T-helper 2 cell (primary cell): ENCODE results near the gene SLC46A3.
"Not testable (repeated sequence)": the region's sequence is repeated elsewhere in the genome, so short reads cannot be mapped to it uniquely, and the experiment has no call there.

ENCODE experiments used
- DNase-seq, 5 experiments: peaks; one replicate each; pipeline versions ENCODE4 v3.0.0 to v3.0.0-alpha.2; 2012 to 2022

Gene SLC46A3

DNA sequence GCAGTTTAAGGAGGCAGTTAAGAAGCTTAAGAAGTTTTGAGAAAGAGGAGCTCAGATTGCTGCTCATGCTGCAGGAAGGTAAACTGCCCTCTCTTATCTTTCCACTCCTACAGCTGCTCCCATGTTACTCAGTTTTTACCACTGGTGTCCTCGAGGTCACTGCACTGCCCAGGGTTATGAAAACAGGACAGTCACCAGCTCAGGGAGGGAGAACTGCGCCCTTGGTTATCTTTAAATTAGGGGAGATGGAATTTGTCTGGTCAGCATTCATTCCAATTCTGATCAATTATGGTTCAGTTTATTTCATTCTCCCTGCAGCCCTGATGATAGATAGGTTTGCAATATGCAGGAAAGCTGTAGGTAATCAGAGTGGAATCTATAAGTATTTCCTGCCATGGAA lies 10.8 kb upstream of the SLC46A3 start:
- DNase-seq = no peak

DNA sequence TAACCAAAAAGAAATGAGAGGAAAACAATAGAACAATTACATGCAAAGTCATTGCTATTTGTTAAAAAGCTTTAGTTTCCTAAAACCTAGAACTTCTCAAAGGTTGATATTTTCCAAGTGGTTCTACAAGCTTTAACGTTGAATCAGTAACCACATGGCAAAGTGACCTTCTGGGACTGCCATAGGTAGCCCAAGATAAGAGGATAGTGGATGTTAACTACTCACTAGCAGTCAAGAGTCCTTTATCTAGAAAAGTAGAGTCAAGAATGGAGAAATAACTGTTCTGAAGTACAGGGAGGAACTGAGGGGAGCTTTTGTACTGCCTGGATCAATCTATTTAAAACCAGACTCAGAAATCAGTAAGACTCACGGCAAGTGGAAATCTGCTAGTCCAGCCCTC lies 9.9 kb upstream of the SLC46A3 start:
- DNase-seq = no peak

DNA sequence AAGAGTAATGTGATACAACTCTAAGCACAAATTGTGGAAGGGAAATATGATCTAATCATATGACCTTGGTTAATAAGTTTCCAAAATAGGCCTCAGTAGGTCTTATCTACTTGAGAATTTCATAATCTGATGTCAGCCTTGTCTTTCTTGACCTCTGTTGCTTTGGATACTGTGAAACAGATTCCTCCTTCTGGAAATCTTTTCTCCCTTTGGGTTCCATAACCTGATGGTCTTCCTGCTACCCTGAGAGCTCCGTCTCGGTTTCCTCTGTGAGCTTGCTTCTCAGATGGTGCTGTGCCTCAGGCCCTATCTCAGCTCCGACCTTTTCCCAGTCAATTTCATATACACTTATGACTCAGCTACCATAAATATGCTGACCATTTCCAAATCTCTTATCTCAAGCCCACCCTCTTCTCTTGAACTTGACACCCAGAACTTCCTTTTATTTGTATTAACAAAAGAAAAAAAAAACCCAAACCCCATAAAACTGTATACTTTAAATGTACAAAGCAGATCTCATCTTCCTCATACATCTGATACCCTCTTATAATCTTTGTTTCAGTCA lies 6.4 kb upstream of the SLC46A3 start:
- no peak for DNase-seq

DNA sequence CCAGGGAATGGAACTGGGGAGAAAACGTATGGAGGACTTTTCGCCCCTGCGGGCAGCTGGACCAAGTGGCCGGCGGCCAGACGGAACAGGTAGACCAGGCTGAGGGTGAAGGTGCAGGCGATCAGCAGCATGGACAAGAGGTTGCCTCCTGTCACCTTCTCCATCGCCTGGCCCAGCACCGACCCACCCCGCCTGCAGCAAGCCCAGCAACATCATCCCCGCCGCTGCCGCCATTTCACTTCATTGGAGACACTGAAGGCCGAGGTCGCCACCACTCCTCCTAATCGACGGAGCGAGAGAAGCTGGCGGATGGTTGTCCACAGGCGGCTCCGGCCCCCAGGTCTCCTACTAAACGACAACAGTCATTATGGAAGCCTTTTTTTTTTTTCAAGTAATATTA lies 5.0 kb upstream of the SLC46A3 start:
- no peak for DNase-seq

DNA sequence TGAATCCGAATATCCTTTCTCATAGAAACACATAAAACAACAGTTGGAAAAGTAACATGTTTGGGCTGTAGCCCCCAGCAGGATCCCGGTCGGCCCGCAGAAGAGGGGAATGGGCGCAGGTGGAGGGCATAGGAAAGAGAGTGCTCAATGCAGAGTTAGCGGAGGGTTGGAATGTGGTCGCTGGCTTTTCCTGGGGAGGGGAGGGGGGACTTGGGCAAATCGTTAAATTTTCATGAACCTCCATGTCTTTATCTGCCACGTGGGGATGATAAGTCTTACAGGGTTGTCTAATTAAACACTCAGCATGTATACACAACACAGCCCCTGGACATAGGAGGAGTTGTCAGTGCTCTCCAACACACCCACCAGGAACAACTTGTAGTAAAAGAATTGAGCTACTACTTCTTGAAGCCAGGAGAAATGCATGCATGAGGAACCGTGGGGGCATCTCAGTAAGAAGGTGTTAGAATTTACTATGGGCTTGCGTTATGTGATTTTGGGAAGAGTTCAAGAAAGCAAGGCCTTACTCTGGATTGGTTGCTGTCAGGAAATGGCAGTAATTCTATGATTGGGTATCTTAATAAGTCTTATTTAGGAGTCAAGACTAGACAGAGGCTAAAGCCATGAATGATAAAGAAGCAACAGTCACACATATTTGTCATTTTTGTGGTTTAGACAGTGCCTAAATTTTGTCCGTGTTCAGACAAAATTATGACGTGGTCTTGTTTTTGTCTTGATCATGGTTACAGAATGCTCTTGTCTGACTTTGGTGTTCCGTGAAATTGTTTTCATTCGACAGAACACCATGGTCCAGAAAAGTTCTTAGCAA lies 671 bp upstream of the SLC46A3 start:
- DNase-seq = no peak

- no peak for DNase-seq
These were observed 601 bp downstream of the SLC46A3 start for GRCh38 chr13:28718196-28718542.

- DNase-seq = no peak
These were observed 1.6 kb downstream of the SLC46A3 start for GRCh38 chr13:28717170-28717569.

- DNase-seq = no peak
These were observed 2.3 kb downstream of the SLC46A3 start for GRCh38 chr13:28716511-28716910.

DNA sequence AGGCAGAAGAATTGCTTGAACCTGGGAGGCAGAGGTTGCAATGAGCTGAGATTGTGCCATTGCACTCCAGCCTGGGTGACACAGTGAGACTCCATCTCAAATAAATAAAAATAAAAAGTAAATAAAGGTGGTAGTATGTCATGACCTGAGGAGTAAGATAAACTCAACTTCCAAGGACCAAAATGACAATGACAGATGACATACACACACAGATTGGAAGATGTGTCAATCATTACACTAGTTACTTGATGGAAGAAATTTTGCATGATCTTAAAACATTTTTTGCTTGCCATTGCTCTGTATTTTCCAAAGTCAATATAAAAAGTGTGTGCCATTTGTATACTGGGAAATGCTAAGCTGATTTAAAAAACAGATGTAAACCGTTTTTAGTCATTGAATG lies 4.1 kb downstream of the SLC46A3 start:
- DNase-seq = no peak

- DNase-seq = no peak
These were observed 8.6 kb downstream of the SLC46A3 start for GRCh38 chr13:28710161-28710560.

DNA sequence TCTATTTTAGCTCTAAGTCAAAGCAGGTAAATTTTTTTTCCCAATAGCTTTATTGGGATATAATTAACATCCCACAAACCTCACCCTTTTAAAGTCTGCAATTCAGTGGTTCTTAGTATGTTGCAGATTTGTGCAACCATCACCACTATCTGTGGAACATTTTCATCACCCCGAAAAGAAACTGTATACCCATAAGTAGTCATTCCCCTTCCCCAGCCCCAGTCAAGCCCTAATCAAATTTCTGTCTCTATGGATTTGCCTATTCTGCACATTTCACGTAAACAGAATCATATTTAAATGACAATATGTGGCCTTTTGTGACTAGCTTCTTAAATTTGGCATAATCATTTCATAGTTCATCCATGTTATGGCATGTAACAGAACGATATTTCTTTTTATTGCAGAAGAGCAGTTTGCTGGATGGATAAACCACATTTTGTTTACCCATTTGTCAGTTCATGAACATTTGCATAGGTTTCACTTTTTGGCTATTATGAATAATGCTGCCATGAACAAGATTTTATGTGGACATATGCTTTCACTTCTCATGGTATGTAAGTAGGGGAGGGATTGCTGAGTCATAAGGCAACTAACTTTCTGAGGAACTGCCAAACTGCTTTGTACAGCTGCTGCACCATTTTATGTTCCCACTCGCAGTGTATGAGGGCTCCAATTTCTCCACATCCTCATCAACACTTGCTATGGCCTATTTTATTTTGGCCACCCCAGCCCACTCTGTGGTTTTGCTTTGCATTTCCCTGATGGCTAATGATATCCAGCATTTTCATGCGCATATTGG lies 10.9 kb downstream of the SLC46A3 start:
- peak in 1 of 5 experiments; percentile 91 for DNase-seq

- no peak for DNase-seq
These were observed 13.2 kb downstream of the SLC46A3 start for GRCh38 chr13:28705461-28706083.

GRCh38 chr13:28704919-28705318 lies 13.9 kb downstream of the SLC46A3 start:
- DNase-seq = no peak

DNA sequence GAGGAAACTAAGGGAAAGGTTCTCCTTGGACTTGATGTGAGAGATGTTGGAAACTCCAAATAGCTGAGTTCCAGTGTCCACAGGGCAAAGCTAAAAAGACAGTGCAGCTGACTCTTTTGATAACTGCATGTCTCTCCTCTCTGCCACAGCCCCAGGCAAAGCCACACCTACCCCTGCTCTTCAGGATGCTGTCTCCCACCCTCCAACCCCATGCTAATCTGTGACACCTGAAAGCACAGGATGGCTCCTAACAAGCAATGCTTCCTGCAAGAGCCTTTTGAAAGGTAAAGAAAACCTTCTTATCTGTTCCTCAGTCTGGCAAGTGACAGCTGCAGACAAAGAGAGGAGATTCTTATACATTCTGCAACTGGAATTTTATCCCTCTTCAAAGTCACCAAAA lies 14.5 kb downstream of the SLC46A3 start:
- no peak for DNase-seq

DNA sequence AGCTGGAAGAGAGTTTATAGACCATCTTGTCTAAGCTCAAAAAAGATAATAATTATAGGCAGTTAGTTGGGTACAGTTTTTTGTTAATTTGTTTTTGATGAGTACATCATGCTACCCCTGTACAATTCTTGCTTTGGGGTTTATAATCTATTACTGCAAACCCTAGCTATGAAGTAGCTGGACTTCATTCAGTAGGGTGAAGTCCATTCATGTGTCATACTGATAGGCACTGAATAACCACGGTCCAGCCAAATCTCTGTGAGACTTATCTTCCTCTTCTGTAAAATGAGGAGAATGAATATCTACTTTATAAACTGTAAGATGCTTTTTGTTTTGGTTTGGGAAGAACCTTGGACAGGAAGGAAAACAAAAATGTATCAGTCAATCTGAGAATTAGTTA lies 19.5 kb downstream of the SLC46A3 start:
- no peak for DNase-seq

DNA sequence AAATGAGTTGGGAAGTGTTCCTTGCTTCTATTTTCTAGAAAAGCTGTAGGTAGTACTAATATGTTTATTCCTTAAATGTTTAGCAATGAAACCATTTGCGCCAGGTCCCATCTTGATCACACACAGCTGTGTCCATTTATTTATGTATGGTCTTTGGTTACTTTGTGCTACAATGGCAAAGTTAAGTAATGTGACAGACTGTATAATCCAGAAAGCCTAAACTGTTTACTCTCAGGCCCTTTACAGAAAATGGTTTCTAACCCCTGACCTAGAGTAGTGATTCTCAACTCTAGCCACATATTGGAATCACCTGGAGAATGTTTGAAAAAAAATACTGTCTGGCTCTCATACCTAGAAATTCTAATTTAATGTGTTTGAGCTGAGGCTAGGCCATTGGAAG lies 21.3 kb downstream of the SLC46A3 start:
- DNase-seq = no peak

- not testable (repeated sequence) for DNase-seq
These were observed 24.9 kb downstream of the SLC46A3 start for GRCh38 chr13:28693605-28694491.

DNA sequence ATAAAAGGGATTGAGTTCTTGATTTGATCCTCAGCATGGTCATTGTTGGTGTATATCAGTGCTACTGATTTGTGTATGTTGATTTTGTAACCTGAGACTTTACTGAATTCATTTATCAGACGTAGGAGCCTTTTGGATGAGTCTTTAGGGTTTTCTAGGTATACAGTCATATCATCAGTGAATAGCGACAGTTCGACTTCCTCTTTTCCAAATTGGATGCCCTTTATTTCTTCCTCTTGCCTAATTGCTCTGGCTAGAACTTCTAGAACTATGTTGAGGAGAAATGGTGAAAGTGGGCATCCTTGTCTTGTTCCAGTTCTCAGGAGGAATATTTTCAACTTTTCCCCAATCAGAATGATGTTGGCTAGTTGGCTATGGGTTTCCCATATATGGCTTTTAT lies 32.9 kb downstream of the SLC46A3 start:
- no peak for DNase-seq

- DNase-seq = no peak
These were observed 33.7 kb downstream of the SLC46A3 start for GRCh38 chr13:28685114-28685513.

DNA sequence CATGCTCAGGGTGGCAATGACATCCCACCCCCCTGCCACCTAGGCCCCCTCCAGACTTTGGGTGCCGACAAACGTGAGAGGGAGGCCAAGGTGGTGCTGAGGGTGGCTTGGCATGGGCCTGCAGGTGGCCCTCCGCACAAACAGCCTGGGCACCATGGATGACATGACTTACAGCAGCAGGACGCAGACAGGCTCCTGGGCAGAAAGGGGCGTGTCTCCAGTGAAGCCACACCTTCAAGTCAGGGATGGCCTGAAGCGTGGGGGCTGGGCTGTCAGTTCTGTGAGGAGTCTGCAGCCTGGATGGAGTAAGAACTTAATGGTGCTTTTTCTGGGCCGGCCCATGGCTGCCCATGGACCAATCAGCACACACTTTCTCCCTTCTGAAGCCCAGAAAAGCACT lies 34.5 kb downstream of the SLC46A3 start:
- DNase-seq = no peak

DNA sequence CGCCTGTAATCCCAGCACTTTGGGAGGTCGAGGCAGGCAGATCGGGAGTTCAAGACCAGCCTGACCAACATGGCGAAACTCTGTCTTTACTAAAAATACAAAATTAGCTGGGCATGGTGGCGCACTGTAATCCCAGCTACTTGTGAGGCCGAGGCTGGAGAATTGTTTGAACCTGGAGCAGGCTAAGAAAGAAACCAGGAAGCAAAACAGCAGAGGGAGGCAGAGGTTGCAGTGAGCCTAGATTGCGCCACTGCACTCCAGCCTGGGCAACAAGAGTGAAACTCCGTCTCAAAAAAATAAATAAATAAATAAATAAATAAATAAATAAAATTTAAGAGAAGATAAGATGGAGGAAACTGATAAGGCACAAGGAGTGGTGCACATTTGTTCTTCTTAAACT lies 35.6 kb downstream of the SLC46A3 start:
- DNase-seq = not testable (repeated sequence)

GRCh38 chr13:28680541-28680940 lies 38.2 kb downstream of the SLC46A3 start:
- DNase-seq = no peak
